HG02763 (cell line): ENCODE data around the gene SRGAP1.
"Not testable (repeated sequence)": the region's sequence is repeated elsewhere in the genome, so short reads cannot be mapped to it uniquely, and the experiment has no call there.

ENCODE experiments used
- ATAC-seq: cut with Tn5 transposase; IDR thresholded peaks from one replicate; pipeline ENCODE4 v1.9.1; 2021; ENCODE audit warnings: mild to moderate bottlenecking, moderate library complexity; ENCODE audit not compliant: unreplicated experiment

The SRGAP1 gene

DNA sequence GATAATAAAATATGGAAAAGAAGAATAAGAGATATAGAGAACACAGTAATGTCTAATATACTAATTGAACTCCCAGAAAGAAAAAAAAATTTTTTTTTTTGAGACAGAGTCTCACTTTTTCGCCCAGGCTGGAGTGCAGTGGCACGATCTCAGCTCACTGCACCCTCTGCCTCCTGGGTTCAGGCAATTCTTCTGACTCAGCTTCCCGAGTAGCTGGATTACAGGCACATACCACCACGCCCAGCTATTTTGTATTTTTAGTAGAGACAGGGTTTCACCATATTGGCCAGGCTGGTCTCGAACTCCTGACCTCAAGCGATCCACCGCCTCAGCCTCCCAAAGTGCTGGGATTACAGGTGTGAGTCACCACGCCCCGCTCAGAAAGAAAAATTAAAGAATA is 232.1 kb downstream of the SRGAP1 start:
- not testable (repeated sequence) for ATAC-seq

DNA sequence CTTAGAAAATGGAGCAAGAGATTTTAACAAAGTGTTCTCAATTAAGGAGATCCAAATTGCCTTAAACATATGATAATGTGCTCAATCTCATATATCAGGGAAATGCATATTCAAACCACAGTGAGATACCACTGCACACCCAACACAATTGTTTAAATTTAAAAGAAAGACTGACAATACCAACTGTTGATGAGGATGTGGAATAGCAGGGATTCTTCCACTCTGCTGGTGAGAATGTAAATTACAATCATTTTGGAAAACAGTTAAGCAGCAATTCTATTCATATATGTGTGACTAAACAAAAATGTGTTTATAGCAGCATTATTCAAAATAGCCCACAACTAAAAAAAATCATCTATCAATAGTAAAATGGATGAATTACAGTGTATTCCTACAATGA is 233.4 kb downstream of the SRGAP1 start:
- no peak for ATAC-seq

DNA sequence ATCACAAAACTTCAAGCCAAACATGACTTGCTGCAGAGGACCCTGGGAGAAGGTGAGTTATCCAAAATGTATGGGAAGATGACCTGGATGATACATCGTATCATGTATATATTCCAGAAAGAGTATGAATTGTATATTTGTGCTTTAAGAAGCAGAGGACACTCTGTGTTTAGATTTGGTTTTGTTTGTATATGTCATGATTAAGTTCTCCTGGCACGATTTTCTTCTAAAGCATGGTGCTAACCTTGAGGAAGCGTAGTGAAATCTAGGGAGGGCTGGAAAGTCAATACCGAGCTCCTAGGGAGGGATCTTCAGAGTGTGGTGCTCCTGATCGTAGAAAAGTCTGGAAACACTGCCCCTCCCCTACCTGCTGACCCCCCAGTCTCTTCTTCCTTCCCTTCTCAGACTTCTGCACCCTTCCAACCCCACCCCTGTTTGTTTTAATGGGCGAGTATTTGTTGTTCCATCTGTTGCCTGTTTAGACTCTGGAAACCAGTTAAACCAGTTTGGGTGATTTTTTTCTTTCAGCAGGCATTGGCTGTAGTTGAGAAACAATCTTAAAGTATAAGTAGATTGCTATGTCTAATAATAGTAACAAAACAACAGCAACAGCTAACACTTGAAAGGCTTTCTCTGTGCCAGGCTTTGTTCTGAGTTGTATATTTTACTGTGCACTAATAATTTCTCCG is 236.0 kb downstream of the SRGAP1 start:
- ATAC-seq: no peak

DNA sequence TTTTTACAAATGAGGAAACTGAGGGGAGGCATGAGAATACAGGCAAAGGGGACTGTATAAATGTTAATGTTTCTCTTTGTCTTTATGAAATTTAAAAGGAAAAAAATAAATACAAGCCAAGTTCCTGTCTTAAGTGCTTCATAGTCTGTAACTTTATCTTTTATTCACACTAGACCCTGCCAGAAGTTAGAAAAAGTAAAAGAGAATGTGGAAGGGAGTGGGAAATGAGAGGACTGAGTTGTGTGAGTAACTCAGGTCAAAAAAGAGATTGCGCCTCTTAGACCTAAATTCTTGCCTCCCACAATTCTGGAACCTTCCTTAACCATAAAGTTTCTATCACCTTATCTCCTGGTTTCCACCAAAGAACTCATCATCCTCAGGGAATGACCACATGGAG is 236.5 kb downstream of the SRGAP1 start:
- no peak for ATAC-seq

DNA sequence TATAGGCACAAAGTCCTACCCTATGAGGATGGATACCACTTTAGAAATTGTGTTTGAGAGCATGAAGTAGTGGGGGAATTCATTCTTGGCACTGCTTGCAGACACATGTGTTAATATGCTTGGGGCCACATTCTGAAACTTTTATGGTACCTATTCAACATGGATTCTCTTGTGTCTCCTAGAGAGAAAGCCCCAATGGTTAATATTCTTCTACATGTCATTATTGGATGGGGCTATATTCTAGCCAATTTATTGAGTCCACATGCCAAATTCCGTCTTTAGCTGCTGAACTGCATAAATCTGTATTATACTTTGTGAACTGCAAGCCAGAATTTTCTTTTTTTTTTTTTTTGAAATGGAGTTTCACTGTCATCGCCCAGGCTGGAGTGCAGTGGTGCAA is 237.6 kb downstream of the SRGAP1 start:
- no peak for ATAC-seq

DNA sequence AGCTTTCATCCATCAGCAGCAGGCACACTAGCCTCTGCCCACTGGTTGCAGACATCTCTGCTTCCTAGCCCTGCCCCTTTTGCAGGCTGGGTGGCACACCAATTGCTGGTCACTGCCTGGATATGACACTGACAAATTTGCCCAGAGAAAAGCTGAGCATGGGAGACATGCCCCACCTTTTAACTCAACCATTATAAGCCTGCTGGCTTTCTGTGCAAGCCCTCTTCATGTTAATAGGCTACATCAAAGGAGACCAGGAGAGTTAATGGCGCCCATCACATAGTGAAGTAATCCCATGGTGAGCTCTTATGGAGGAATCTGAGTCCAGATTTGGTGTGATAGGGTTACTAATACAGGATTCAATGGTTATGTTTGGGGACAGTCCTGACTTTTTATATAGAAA is 238.4 kb downstream of the SRGAP1 start:
- ATAC-seq: no peak

DNA sequence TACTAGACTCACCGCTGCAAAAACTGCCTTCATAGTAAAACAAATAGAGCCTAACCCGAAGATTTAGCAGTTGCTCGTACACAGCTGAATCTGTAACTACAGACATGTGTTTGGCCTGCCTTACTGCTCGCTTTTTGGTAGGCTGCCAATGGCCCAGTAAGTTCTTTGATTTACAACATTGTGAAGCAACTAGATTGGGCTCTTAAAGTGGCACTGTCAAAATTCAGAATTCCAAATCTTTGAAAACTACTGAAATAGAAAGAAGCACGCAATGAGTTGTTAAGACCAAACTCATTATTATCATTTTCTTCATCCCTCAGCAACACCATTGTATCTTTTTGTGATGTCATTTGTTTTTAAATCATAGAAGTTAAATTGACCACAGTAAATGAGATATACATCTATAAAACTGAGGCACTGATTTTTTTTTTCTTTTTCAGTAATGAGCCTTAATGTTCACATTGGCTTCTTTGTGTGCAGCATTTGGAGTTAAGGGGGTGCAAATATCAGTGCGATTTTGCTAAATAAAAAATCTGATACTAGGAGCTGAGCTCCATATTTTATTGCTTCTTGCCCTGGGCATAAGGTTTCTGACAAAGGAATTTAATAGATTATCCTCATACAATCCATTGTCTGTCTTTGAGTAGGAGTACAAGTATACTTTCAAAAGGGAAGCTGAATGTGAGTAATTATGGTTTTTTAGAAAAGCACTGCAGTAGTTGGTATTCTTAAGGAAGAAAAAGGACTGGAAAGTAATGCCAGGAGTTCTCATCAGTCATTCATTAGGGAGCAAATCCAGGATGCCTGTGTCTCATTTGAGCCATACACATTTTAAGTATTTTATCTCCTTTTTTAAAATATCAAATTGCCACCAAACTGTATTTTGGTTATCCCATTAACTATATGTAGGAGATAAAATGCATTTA is 239.0 kb downstream of the SRGAP1 start:
- no peak for ATAC-seq

DNA sequence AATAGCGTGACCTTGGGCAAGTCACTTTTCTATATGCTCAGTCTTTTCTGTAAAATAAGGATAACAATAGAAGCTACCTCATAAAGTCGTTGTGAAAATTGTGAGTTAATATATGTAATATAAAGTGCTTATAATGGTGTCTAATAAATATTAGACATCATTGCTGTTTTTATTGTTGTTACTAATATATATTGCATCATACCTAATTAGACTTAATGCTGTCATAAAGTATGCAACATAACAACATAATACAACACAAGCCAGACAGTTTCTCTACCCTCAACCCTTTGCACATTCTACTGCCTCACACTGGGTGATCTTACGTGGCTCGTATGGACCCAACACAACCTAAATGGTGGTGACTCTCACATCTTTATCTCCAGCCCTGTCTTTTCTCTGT is 240.7 kb downstream of the SRGAP1 start:
- no peak for ATAC-seq

DNA sequence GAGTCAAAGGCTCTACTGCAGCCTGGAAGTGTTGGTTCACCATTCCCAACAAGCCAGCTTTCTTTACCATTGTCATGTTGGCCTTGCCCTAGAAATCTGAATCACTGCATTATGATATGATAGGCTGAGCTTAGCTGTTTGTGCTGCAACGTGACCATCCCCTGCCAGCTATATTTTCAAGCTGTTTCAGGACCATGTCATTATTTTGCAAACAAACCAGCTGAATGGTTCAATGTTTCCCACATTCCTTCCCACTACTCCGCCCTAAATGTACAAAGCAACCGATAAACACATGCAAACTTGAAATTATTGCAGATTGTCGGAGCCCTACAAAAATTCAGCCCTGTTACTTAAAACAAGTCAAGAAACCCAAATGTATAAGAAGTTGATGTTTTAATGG is 241.5 kb downstream of the SRGAP1 start:
- no peak for ATAC-seq

DNA sequence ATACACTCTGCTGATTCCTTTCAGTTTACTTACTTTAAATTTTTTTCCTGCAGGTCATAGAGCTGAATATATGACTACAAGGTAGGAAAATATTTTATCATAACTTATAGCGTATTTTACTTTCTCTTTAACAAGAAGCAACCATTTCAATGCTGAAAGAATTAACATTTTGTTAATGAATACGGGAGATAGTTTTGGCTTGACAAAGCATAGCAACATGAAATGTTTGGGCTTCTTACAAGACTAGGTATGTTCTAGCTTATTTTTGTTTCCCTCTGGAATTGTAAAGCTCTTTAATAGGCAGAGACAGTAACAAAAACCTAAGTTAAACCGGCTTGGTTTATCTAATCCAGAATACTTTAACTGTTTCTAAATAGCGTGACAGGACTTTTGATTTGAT is 242.4 kb downstream of the SRGAP1 start:
- ATAC-seq: no peak

DNA sequence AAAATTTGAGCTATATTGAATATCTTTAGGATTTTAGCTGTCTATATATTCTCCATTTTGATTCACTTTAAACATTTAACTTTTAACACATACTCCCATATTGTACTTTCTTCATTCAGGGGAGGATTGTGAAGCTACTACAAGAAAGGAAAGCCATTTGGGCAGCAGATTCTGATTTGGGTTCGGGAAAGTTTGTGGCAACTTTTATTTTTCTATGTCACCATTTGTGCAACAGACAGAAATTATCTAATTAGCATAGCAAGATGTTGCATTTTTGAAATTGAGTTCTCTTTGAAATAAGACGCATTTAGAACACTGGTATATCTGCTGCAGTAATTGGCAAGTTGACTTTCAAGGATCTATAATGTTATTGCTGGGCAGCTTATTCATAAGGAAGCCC is 243.3 kb downstream of the SRGAP1 start:
- no peak for ATAC-seq

DNA sequence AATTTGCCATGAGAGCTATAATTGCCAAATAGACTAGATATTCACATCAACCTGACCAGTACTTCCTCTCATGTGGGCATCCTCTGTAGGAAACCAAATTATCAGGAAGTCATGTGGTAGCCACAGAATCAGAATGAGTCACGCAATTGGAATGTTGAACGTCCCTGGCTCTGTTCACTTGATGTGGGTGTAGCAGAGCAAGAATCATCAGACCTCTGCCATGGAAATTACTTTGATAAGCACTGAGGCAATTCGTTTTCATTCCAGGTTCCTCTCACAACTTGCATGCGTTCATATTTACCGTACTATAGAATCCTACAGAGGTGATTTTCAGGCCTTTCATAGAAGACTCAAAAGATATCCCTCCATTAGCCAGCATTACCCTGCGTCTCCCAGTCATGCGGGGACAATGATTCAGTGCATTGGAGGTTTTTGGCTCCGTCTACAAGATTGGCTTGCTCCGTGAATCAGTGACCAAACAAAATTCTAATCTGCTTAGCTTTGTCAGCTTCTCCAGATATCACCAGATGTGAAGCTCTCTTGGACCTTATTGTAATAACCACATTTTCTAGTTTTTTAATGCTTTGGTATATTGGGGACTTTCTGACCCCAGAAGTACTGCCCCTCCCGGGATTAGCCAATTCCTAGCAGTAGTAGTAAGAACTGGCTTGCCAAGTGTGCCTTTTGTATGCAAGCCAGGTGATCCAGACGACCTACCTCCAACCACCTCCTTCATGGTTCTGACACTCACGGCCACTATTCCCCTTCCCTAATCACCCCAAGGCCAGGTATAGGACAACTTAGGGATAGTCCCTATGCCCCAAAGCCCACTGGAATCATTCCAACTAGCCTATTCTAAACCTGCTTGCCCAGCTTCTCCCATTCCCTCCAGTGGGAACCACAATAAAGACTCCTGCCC is 244.2 kb downstream of the SRGAP1 start:
- no peak for ATAC-seq

DNA sequence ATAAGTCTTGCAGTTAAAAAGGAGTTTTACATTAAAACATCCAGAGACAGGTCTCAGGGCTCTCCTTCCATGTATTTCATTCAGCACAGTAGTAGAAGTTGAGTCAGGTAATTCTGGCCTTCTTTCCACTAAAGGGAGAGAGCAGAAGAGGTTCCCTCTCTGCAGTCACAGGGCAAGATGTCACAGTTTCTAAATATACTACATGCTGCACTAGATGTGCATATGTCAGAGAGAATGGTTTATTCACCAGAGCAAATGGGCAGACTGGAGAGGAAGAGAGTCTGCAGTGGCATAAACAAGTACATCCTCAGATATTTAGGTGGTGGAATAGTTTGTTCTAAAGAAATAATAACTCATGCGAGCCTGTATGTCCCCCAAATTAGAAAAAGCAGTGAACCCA is 245.5 kb downstream of the SRGAP1 start:
- no peak for ATAC-seq

DNA sequence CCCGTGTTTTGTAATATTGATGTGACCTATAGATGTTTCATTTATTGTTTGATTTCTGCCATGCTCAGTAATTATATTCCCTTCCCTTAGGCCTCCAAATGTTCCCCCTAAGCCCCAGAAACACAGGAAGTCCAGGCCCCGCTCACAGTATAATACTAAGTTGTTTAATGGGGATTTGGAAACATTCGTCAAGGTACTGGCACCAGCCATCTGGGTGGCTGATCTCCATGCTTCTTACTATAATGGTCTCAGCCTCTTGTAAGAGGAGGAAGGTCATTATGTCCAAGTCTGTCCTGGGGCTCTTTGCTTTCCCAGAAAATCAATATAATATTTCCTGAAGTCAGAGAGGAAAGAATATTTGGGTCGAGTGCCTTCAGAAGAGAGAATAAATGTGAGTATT is 246.7 kb downstream of the SRGAP1 start:
- ATAC-seq: no peak

DNA sequence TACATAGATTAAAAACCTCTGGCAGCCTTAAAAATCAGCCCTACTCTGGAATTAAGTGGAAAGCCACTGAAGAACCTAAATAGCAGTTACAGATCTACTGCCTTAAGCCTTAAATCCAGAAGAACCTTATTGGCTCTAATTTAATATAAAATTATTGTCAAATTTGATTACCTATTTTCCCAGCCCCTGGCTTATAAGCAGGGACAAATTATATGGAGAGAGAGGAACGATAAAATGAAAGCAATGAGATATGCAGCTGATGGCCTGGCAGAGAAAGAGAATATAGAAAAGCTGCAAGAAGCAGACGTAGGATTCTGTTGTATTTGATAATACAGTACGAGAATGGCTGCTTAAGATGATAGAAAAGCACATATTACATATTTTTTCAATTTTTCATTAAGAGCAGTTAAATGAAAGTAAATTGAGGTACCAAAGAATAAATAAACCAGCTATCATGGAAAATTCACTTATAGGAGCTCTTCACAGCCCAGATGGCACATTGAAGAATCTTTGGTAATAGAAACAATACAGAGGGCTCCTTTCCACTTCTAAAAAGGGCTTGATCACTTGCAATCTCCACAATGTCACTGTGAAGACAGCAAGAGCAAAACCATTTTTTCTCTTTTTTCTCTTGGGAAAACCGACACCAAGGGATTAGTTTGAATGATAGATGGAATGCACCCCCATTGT is 248.2 kb downstream of the SRGAP1 start:
- ATAC-seq: no peak

DNA sequence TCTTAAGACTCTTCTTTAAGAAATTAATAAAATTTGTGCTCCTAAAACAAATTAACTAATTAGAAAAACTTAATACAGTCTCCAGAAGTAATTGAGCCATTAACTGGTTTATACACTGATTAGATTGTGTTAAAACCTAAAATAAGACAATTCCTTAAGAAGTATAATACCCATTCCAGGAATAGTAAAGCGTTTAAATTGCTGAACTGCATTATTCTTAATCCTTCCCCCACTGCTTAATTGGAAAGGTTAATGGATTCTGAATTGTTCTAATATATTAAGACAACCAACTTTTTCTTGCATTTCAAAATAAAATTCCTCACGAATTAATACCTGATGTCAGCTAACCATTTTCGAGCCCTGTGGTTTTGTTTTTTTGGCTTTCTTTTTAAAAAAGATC is 249.2 kb downstream of the SRGAP1 start:
- no peak for ATAC-seq

DNA sequence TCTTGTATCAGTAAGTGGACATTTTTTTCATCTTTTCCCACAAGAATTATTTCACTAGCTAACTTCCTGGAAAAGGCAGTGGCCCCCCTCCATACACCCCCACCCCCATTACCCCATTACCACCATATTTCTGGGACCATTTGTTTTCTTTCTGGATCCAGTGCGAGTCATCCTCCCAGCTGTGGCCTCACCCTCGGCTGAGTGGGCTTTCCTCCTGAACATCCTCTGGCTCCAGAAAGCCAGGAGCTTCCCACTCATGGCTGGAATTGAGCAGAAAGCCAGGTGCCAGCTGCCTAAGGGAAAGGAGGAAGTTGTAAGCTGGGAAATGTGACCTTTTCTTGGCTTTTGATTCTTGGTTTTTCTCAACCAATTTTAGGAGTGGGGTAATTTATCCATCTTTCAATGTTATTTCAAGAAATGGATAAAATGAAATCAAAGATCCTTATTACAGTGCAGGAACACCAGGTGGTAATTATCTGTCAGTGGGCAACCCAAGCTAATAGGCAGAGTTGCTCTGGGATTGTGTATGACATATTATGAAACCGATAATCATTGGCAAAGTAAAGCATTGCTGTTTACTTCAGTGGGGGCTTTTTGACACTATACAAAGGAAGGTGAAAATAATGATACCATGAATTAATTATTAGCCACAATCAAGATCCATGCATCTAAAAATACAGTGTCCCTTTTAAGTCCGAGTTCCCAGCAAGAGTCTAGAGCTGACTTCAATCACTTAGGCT is 253.0 kb downstream of the SRGAP1 start:
- no peak for ATAC-seq

DNA sequence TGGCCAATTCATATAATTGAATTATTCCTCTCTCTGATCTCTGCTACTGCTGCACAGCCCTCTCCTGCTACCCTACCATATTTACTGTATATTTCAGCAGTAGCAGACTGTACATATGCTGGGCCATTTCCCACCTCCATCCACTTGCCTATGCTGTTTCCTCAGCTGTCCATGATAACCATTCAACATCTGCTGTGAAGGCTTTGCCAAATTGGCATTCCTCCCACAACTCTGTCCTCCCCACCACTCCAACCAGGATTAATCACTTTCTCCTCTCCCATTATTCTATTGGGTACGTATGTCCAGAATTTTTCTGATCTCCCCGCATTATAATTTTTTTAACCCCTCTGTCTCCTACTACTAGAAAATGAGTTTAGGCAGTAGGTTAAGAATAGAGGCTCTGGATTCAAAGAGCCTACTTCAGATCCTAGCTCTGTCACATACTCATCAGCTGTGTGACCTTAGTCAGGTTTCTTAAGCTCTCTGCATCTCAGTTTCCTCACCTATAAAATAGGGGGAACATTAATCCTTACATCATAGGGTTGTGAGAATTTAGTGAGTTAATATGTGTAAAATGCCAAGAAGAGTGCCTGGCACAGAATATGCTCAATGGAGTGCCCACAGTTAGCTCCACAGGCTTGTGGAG is 254.3 kb downstream of the SRGAP1 start:
- no peak for ATAC-seq

DNA sequence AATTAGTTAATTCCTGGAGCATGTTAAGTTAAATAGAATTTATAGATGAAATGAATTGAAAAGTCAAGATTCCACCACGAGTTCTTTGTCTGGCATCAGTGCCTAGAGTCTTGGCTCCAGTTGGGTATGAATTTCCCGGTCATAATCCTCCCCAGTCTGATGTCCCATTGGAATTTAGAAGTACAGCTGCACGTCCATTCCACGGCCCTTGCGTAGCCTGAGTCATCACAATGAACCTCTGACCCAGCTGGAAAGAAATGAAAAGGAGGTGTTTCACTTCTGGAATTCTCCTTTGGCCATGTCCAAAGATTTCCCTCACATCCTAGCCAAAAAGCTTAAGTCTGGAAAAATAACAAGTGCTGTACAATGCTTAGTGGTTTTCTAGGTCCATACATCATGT is 254.9 kb downstream of the SRGAP1 start:
- ATAC-seq: no peak

DNA sequence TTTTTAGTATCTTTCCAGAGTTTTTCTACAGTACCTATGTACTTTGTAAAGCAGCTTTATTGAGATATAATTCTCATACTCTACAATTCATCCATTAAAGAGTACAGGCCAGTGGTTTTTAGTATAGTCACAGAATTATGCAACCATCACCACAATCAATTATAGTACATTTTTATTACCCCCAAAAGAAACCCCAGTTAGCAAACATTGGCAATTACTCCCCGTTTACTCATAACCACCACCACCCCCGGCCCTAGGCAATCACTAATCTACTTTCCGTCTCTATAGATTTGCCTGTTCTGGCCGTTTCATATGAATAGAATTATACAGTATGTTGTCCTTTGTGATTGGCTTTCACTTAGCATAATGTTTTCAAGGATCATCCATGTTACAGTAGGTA is 257.8 kb downstream of the SRGAP1 start:
- no peak for ATAC-seq
